SK-N-SH treated with all-trans-retinoic acid at 6 μM for 48 hours (cell line): ENCODE data around the gene GTPBP1.

Experiments
- ATAC-seq: fragments of 200-7000 bp; cut with Tn5 transposase; 3 replicates; pipeline ENCODE4 v1.9.1; 2020; ENCODE audit warnings: mild to moderate bottlenecking, moderate library complexity
- ARNTL ChIP-seq: fragments of 450-650 bp; formaldehyde crosslinking; IDR thresholded peaks from 2 replicates; pipeline ENCODE4 v1.5.0; 2020; ENCODE audit warnings: low read depth, mild to moderate bottlenecking, moderate library complexity, borderline replicate concordance
- BACH2 ChIP-seq: fragments of 250-450 bp; sonication (Bioruptor Pico); IDR thresholded peaks from 2 replicates; pipeline ENCODE4 v1.9.0; 2021; ENCODE audit warnings: mild to moderate bottlenecking, borderline replicate concordance
- CREB5 ChIP-seq: fragments of 250-450 bp; sonication (Bioruptor Pico); IDR thresholded peaks from 2 replicates; pipeline ENCODE4 v1.5.1; 2020; ENCODE audit warnings: low read depth, mild to moderate bottlenecking, moderate library complexity
- CSDC2 ChIP-seq: fragments of 250-450 bp; sonication (Bioruptor Pico); IDR thresholded peaks from 2 replicates; pipeline ENCODE4 v1.5.0; 2020; ENCODE audit warnings: mild to moderate bottlenecking, moderate library complexity
- CSRNP3 ChIP-seq: fragments of 250-450 bp; sonication (Bioruptor Pico); IDR thresholded peaks from 2 replicates; pipeline ENCODE4 v1.5.1; 2021; ENCODE audit warnings: mild to moderate bottlenecking, moderate library complexity
- ESRRG ChIP-seq: fragments of 250-450 bp; sonication (Bioruptor Pico); IDR thresholded peaks from 2 replicates; pipeline ENCODE4 v1.6.1; 2021; ENCODE audit warnings: mild to moderate bottlenecking
- GLIS3 ChIP-seq: fragments of 250-450 bp; sonication (Bioruptor Pico); IDR thresholded peaks from 2 replicates; pipeline ENCODE4 v1.5.0; 2020; ENCODE audit warnings: mild to moderate bottlenecking, moderate library complexity
- ISL1 ChIP-seq: fragments of 250-450 bp; sonication (Bioruptor Pico); IDR thresholded peaks from 2 replicates; pipeline ENCODE4 v2.1.2; 2022; ENCODE audit warnings: mild to moderate bottlenecking, moderate library complexity
- OSR1 ChIP-seq: fragments of 250-450 bp; sonication (Bioruptor Pico); IDR thresholded peaks from 2 replicates; pipeline ENCODE4 v1.8.0; 2022; ENCODE audit warnings: moderate library complexity, mild to moderate bottlenecking, inconsistent platforms
- POU6F1 ChIP-seq: fragments of 250-450 bp; sonication (Bioruptor Pico); IDR thresholded peaks from 2 replicates; pipeline ENCODE4 v1.8.0; 2021; ENCODE audit warnings: low read depth, mild to moderate bottlenecking, moderate library complexity, borderline replicate concordance
- PPARA ChIP-seq: fragments of 250-450 bp; sonication (Bioruptor Pico); IDR thresholded peaks from 2 replicates; pipeline ENCODE4 v1.5.0; 2020; ENCODE audit warnings: mild to moderate bottlenecking, borderline replicate concordance
- RARB ChIP-seq: fragments of 250-450 bp; sonication (Bioruptor Pico); IDR thresholded peaks from 2 replicates; pipeline ENCODE4 v1.8.0; 2021; ENCODE audit warnings: mild to moderate bottlenecking, moderate library complexity
- SNAI2 ChIP-seq: fragments of 250-450 bp; sonication (Bioruptor Pico); IDR thresholded peaks from 2 replicates; pipeline ENCODE4 v1.5.0; 2020; ENCODE audit warnings: mild to moderate bottlenecking, moderate library complexity
- TCF4 ChIP-seq: fragments of 250-450 bp; sonication (Bioruptor Pico); IDR thresholded peaks from 2 replicates; pipeline ENCODE4 v1.8.0; 2021; ENCODE audit warnings: mild to moderate bottlenecking, moderate library complexity, borderline replicate concordance
- TOX ChIP-seq: fragments of 250-450 bp; sonication (Bioruptor Pico); IDR thresholded peaks from 2 replicates; pipeline ENCODE4 v1.8.0; 2021; ENCODE audit warnings: mild to moderate bottlenecking, moderate library complexity, borderline replicate concordance
- TSHZ2 ChIP-seq: fragments of 250-450 bp; sonication (Bioruptor Pico); IDR thresholded peaks from 2 replicates; pipeline ENCODE4 v1.5.0; 2020; ENCODE audit warnings: mild to moderate bottlenecking, moderate library complexity
- ZC3H10 ChIP-seq: fragments of 250-450 bp; sonication (Bioruptor Pico); IDR thresholded peaks from 2 replicates; pipeline ENCODE4 v1.5.1; 2021; ENCODE audit warnings: mild to moderate bottlenecking, moderate library complexity
- ZFP3 ChIP-seq: fragments of 250-450 bp; sonication (Bioruptor Pico); IDR thresholded peaks from 2 replicates; pipeline ENCODE4 v1.5.0; 2020; ENCODE audit warnings: mild to moderate bottlenecking, moderate library complexity
- ZFP30 ChIP-seq: fragments of 450-650 bp; formaldehyde crosslinking; IDR thresholded peaks from 2 replicates; pipeline ENCODE4 v1.5.0; 2022; ENCODE audit warnings: mild to moderate bottlenecking, moderate library complexity
- ZNF70 ChIP-seq: fragments of 450-650 bp; formaldehyde crosslinking; IDR thresholded peaks from 2 replicates; pipeline ENCODE4 v1.5.0; 2020; ENCODE audit warnings: mild to moderate bottlenecking, moderate library complexity
- ZNF8 ChIP-seq: fragments of 450-650 bp; formaldehyde crosslinking; IDR thresholded peaks from 2 replicates; pipeline ENCODE4 v1.5.0; 2020; ENCODE audit warnings: mild to moderate bottlenecking, moderate library complexity

GTPBP1 gene

GRCh38 chr22:38734421-38735100 is 28.8 kb downstream of the GTPBP1 start:
- no peak for TF ChIP-seq ZC3H10 (CRISPR knock-in tag)
- no peak for TF ChIP-seq POU6F1 (CRISPR knock-in tag)
- TF ChIP-seq PPARA (CRISPR knock-in tag), result no peak
- no peak for TF ChIP-seq GLIS3 (CRISPR knock-in tag)
- TF ChIP-seq BACH2 (CRISPR knock-in tag), result no peak
- no peak for TF ChIP-seq ZNF70 (CRISPR knock-in tag)
- TF ChIP-seq SNAI2, result no peak
- TF ChIP-seq TOX (CRISPR knock-in tag), result no peak
- TF ChIP-seq ZNF8 (CRISPR knock-in tag), result no peak
- no peak for TF ChIP-seq ESRRG (CRISPR knock-in tag)
- no peak for TF ChIP-seq ZFP3 (CRISPR knock-in tag)
- no peak for TF ChIP-seq ZFP30
- TF ChIP-seq RARB (CRISPR knock-in tag), result no peak
- TF ChIP-seq TSHZ2 (CRISPR knock-in tag), result no peak
- TF ChIP-seq CREB5, result no peak
- no peak for TF ChIP-seq TCF4 (CRISPR knock-in tag)
- TF ChIP-seq ARNTL (CRISPR knock-in tag), result no peak
- TF ChIP-seq CSDC2 (CRISPR knock-in tag), result no peak
- no peak for ATAC-seq

GRCh38 chr22:38735126-38735464 is 29.4 kb downstream of the GTPBP1 start:
- ATAC-seq, result no peak
- TF ChIP-seq ESRRG (CRISPR knock-in tag), result no peak
- TF ChIP-seq OSR1 (CRISPR knock-in tag), result no peak
- no peak for TF ChIP-seq TSHZ2 (CRISPR knock-in tag)
- no peak for TF ChIP-seq ISL1
- TF ChIP-seq ZFP30, result no peak
- no peak for TF ChIP-seq PPARA (CRISPR knock-in tag)
- TF ChIP-seq ZFP3 (CRISPR knock-in tag), result no peak
- TF ChIP-seq ZC3H10 (CRISPR knock-in tag), result no peak

GRCh38 chr22:38735465-38736256 is 29.9 kb downstream of the GTPBP1 start:
- ATAC-seq, result no peak
- TF ChIP-seq ZNF70 (CRISPR knock-in tag) (no peak), ISL1 (no peak), ZC3H10 (CRISPR knock-in tag) (no peak), CREB5 (no peak), RARB (CRISPR knock-in tag) (no peak), CSDC2 (CRISPR knock-in tag) (no peak), BACH2 (CRISPR knock-in tag) (no peak), ZFP30 (no peak), SNAI2 (no peak), TSHZ2 (CRISPR knock-in tag) (no peak), ARNTL (CRISPR knock-in tag) (no peak), CSRNP3 (CRISPR knock-in tag) (no peak)
